ENCODE data around the gene SIX6. TPM values are rescaled to one million over a fixed set of nuclear protein-coding genes. Genes with fewer than 3 reads are reported as not detected.

Gene SIX6
- total and polyA plus RNA-seq, 5 experiments from 2014 or later = not detected

- H3K4me1 Mint-ChIP-seq = peaks cover 4 to 31% (median 17%) of the 10 kb centered on the region in 4 donors
- no peak overlapping the region for H3K27ac Mint-ChIP-seq
- H3K27me3 Mint-ChIP-seq = peaks cover 38 to 92% (median 71%) of the 10 kb centered on the region in 5 donors
- peak overlapping the region in 2 of 10 donors; percentile 7 to 10 for H3K4me3 Mint-ChIP-seq
- POLR2A ChIA-PET = no interaction called here
- H3K9me3 Mint-ChIP-seq = peaks cover 0 to 11% (median 0%) of the 10 kb centered on the region in 9 donors
- H3K36me3 Mint-ChIP-seq = peaks cover 0 to 6% (median 4%) of the 10 kb centered on the region in 3 donors
- no peak for ATAC-seq
- no peak for DNase-seq
Observed at GRCh38 chr14:60506462-60506984, 2.4 kb upstream of the SIX6 start.

- H3K4me1 Mint-ChIP-seq = peaks cover 4 to 32% (median 18%) of the 10 kb centered on the region in 4 donors
- H3K9me3 Mint-ChIP-seq = peaks cover 0 to 11% (median 0%) of the 10 kb centered on the region in 9 donors
- peaks cover 40 to 92% (median 72%) of the 10 kb centered on the region in 5 donors for H3K27me3 Mint-ChIP-seq
- DNase-seq (no peak), ATAC-seq (no peak)
- peak overlapping the region in 4 of 10 donors; percentile 3 to 47 (median 20) for H3K4me3 Mint-ChIP-seq
- H3K36me3 Mint-ChIP-seq = peaks cover 0 to 6% (median 4%) of the 10 kb centered on the region in 3 donors
- peak overlapping the region in 1 of 10 donors; percentile 53 for H3K27ac Mint-ChIP-seq
- POLR2A ChIA-PET = no interaction called here
Observed at GRCh38 chr14:60506985-60507829, 1.7 kb upstream of the SIX6 start.

GRCh38 chr14:60508363-60508706, 611 bp upstream of the SIX6 start:
- H3K4me3 Mint-ChIP-seq = peak overlapping the region in 5 of 10 donors; percentile 10 to 70 (median 55)
- H3K36me3 Mint-ChIP-seq = peaks cover 0 to 6% (median 4%) of the 10 kb centered on the region in 3 donors
- POLR2A ChIA-PET = no interaction called here
- DNase-seq = no peak
- no peak for ATAC-seq
- peaks cover 45 to 91% (median 72%) of the 10 kb centered on the region in 5 donors for H3K27me3 Mint-ChIP-seq
- peaks cover 4 to 32% (median 18%) of the 10 kb centered on the region in 4 donors for H3K4me1 Mint-ChIP-seq
- H3K27ac Mint-ChIP-seq = peak overlapping the region in 1 of 10 donors; percentile 56
- peaks cover 0 to 11% (median 0%) of the 10 kb centered on the region in 9 donors for H3K9me3 Mint-ChIP-seq

GRCh38 chr14:60509438-60510253, 700 bp downstream of the SIX6 start:
- Mint-ChIP-seq H3K4me1 (peaks cover 7 to 34% (median 26%) of the 10 kb centered on the region in 4 donors), H3K27ac (peak overlapping the region in 1 of 10 donors; percentile 70), H3K36me3 (peaks cover 0 to 11% (median 4%) of the 10 kb centered on the region in 3 donors), H3K27me3 (peaks cover 40 to 93% (median 73%) of the 10 kb centered on the region in 5 donors), H3K4me3 (peak overlapping the region in 8 of 10 donors; percentile 32 to 66 (median 52)), H3K9me3 (peaks cover 0 to 11% (median 0%) of the 10 kb centered on the region in 9 donors)
- ATAC-seq (no peak), DNase-seq (no peak)
- POLR2A ChIA-PET = no interaction called here

- POLR2A ChIA-PET = no interaction called here
- Mint-ChIP-seq H3K27me3 (peaks cover 37 to 93% (median 67%) of the 10 kb centered on the region in 5 donors), H3K27ac (no peak overlapping the region), H3K4me3 (peak overlapping the region in 7 of 10 donors; percentile 44 to 66 (median 52)), H3K36me3 (peaks cover 0 to 11% (median 3%) of the 10 kb centered on the region in 3 donors), H3K9me3 (peaks cover 0 to 10% (median 0%) of the 10 kb centered on the region in 9 donors), H3K4me1 (peaks cover 8 to 34% (median 27%) of the 10 kb centered on the region in 4 donors)
- no peak for ATAC-seq
- DNase-seq = no peak
Observed at GRCh38 chr14:60510254-60510950, 1.5 kb downstream of the SIX6 start.

DNA sequence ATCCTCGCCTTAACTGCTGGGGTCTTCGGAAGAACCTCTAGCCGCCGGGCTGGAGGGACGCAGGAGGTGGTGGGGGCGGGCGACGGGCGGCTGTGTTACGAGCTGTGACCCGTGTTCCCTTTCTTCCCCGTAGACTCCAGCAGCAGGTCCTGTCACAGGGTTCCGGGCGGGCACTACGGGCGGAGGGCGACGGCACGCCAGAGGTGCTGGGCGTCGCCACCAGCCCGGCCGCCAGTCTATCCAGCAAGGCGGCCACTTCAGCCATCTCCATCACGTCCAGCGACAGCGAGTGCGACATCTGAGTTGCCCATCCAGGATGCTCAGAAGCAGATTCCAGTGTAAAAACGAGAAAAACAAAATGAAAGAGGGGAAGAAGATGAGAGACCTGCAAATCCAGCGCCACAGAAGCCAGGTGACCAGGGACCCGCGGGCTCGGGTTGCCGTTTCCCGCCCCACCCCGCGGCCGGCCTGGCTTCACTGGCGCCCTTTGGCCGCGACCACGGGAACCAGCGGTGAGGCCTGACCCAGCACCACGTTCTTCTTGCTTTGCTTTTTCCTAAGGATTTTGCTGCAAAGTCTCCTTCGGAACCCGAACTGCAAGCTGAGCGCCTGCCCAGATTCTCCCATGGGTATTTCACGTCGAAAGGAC, 2.1 kb downstream of the SIX6 start:
- ATAC-seq = no peak
- peaks cover 0 to 15% (median 0%) of the 10 kb centered on the region in 3 donors for H3K36me3 Mint-ChIP-seq
- DNase-seq = no peak
- H3K27ac Mint-ChIP-seq = no peak overlapping the region
- POLR2A ChIA-PET = no interaction called here
- H3K27me3 Mint-ChIP-seq = peaks cover 34 to 92% (median 64%) of the 10 kb centered on the region in 5 donors
- H3K4me3 Mint-ChIP-seq = peak overlapping the region; percentile 22 to 66 (median 51)
- peaks cover 8 to 38% (median 32%) of the 10 kb centered on the region in 4 donors for H3K4me1 Mint-ChIP-seq
- H3K9me3 Mint-ChIP-seq = peaks cover 0 to 8% (median 2%) of the 10 kb centered on the region in 9 donors

- POLR2A ChIA-PET = no interaction called here
- no peak for ATAC-seq
Observed at GRCh38 chr14:60512126-60512525, 3.2 kb downstream of the SIX6 start.

GRCh38 chr14:60512973-60513571, 4.1 kb downstream of the SIX6 start:
- Mint-ChIP-seq H3K36me3 (peaks cover 0 to 18% (median 5%) of the 10 kb centered on the region in 3 donors), H3K9me3 (peaks cover 0 to 12% (median 5%) of the 10 kb centered on the region in 9 donors), H3K27ac (no peak overlapping the region), H3K4me1 (peaks cover 10 to 40% (median 32%) of the 10 kb centered on the region in 4 donors), H3K4me3 (no peak overlapping the region), H3K27me3 (peaks cover 40 to 92% (median 65%) of the 10 kb centered on the region in 5 donors)
- DNase-seq (no peak), ATAC-seq (no peak)
- POLR2A ChIA-PET = no interaction called here

More at GRCh38 chr14:60512126-60512525, 3.2 kb downstream of the SIX6 start:
- no peak for DNase-seq
- peaks cover 41 to 92% (median 66%) of the 10 kb centered on the region in 5 donors for H3K27me3 Mint-ChIP-seq
- peaks cover 0 to 25% (median 5%) of the 10 kb centered on the region in 3 donors for H3K36me3 Mint-ChIP-seq
- H3K4me1 Mint-ChIP-seq = peaks cover 10 to 40% (median 36%) of the 10 kb centered on the region in 4 donors
- H3K9me3 Mint-ChIP-seq = peaks cover 0 to 16% (median 5%) of the 10 kb centered on the region in 9 donors
- H3K4me3 Mint-ChIP-seq = peak overlapping the region in 2 of 10 donors; percentile 37 to 52
- no peak overlapping the region for H3K27ac Mint-ChIP-seq

DNA sequence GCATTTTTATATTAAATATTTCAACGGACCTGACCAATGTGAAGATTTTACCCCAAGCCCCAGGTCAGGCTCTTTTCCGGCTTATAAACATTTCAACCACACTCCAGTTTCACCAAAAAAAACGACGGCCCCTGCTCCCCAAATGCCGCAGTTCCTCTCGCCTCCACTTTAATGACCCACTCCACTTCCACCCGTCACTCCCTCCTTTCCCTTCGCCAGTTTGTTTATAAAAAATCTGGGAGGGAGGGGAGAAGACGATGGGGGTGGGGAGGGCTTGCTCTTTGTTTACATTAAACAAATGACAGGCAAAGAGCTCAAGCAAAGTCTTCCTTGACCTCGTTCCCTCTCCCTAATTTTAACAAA, 5.4 kb downstream of the SIX6 start:
- Mint-ChIP-seq H3K27ac (peak overlapping the region in 1 of 10 donors; percentile 40), H3K4me1 (peaks cover 8 to 34% (median 29%) of the 10 kb centered on the region in 4 donors), H3K9me3 (peaks cover 0 to 12% (median 5%) of the 10 kb centered on the region in 9 donors), H3K4me3 (peak overlapping the region; percentile 24 to 70 (median 51)), H3K27me3 (peaks cover 42 to 83% (median 62%) of the 10 kb centered on the region in 5 donors), H3K36me3 (peaks cover 0 to 18% (median 5%) of the 10 kb centered on the region in 3 donors)
- no peak for DNase-seq
- no peak for ATAC-seq
- POLR2A ChIA-PET = no interaction called here

DNA sequence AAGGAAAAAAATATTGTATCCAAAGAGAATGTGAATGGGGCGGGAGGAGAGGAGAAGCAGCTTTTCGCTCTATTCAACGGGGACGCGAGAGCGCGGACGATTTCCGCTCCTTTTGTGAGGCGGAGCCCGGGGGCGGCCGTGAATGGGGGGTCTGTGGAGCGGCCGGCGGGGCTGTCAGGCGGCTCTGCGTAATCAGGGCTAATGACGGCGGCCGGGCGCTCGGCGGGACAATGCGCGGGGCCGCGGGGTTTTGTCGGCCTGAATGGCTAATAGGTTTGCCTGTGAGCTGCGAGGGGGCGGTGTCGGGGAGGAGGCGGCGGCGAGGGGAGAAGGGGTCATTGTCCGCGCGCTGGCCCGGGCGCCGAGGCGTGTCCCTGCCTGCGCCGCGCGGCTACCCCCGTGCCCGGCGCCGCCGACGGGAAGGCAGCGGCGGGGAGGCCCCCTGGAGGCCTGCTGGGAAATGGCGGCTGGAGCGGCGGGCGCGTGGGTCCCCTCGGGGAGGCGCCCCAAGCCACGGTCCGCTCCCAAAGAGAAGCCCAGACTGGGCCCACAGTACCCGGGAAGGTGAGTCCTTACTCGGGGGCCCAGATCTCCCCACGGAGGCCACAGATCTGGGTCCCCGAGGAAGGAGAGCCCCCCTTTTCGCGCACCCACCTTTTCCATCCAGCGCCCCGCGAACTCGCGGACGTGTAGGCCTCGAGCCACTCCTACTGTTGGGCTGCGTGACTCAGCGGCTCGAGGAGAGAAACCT, 6.0 kb downstream of the SIX6 start:
- Mint-ChIP-seq H3K4me1 (peaks cover 6 to 31% (median 25%) of the 10 kb centered on the region in 4 donors), H3K4me3 (peak overlapping the region; percentile 24 to 70 (median 51)), H3K36me3 (peaks cover 0 to 18% (median 5%) of the 10 kb centered on the region in 3 donors), H3K27me3 (peaks cover 39 to 79% (median 57%) of the 10 kb centered on the region in 5 donors), H3K9me3 (peaks cover 0 to 12% (median 5%) of the 10 kb centered on the region in 9 donors), H3K27ac (peak overlapping the region in 1 of 10 donors; percentile 40)
- ATAC-seq = peak; percentile 35 to 46
- POLR2A ChIA-PET = no interaction called here
- DNase-seq = peak in 1 of 10 donors; percentile 14

All from naive thymus-derived CD8-positive, alpha-beta T cell (primary cell).